GM23338 (cell line): ENCODE results near the gene OLIG1.

Source experiments
- EZH2 ChIP-seq: fragments of 200-600 bp; sonication (generic); IDR thresholded peaks from one replicate; pipeline ENCODE4 v1.8.0; 2017; ENCODE audit warnings: antibody characterized with exemption, mild to moderate bottlenecking, low read depth; ENCODE audit not compliant: unreplicated experiment
- EZH2phosphoT487 ChIP-seq: fragments of 200-600 bp; sonication (generic); IDR thresholded peaks from one replicate; pipeline ENCODE4 v1.8.1; 2018; ENCODE audit warnings: antibody characterized with exemption; ENCODE audit not compliant: unreplicated experiment
- JUNB ChIP-seq: IDR thresholded peaks from one replicate; pipeline ENCODE4 v1.6.1; 2016; ENCODE audit warnings: antibody characterized with exemption; ENCODE audit not compliant: unreplicated experiment
- POLR2AphosphoS5 ChIP-seq: IDR thresholded peaks from 2 replicates; pipeline ENCODE4 v1.6.1; 2016; ENCODE audit warnings: antibody characterized with exemption, low read depth
- REST ChIP-seq: IDR thresholded peaks from one replicate; pipeline ENCODE4 v1.6.1; 2018; ENCODE audit warnings: antibody characterized with exemption; ENCODE audit not compliant: unreplicated experiment
- STAT1 ChIP-seq: IDR thresholded peaks from one replicate; pipeline ENCODE4 v1.6.1; 2016; ENCODE audit warnings: antibody characterized with exemption; ENCODE audit not compliant: unreplicated experiment
- ZNF114 ChIP-seq: fragments of 250-450 bp; sonication (Bioruptor Pico); IDR thresholded peaks from 2 replicates; pipeline ENCODE4 v1.5.0; 2020; ENCODE audit warnings: mild to moderate bottlenecking, moderate library complexity
- ZNF331 ChIP-seq: fragments of 250-450 bp; sonication (Bioruptor Pico); IDR thresholded peaks from 2 replicates; pipeline ENCODE4 v1.5.0; 2020; ENCODE audit warnings: low read depth, mild to moderate bottlenecking, moderate library complexity
- ZNF462 ChIP-seq: fragments of 250-450 bp; sonication (Bioruptor Pico); IDR thresholded peaks from 2 replicates; pipeline ENCODE4 v1.5.0; 2020; ENCODE audit warnings: mild to moderate bottlenecking, moderate library complexity
- TF ChIP-seq, protein P1 (sequence below), 2 experiments: fragments of 200-600 bp in 1 of 2; sonication (generic) in 1 of 2; conservative IDR thresholded peaks; 2 replicates each; pipeline versions ENCODE4 v1.5.1 to v1.6.1; 2016 to 2017; ENCODE audit warnings: antibody characterized with exemption in 2 of 2, low read depth in 2 of 2, mild to moderate bottlenecking in 2 of 2, moderate library complexity in 1 of 2
- TF ChIP-seq, protein P2 (sequence below): IDR thresholded peaks from 2 replicates; pipeline ENCODE4 v1.6.1; 2016; ENCODE audit warnings: antibody characterized with exemption

DNA sequence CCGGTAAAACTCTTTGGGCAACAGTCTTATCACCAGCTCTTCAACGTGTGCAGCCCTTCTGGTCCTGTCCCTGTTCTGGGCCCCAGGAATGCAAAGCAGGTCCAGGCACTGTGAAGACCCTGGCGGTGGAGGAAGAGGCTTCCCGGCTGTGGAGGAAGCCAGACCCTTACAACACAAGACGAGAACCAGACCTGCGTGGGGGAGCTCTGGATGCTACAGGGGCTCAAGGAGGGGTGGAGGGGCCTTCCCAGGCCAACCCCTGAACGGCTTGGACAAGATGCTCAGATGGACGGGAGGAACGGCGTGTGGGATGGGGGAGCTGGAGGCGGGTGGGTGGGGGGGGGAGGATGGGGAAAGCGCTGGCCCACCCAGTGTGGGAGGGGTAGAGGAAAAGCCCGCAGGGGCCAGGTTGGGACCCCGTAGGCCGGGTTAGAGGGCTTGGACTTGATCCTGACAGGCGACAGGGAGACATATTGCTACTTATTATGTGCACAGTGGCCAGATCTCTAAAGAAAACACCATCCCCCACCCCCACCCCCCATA, 49.3 kb upstream of the OLIG1 start:
- TF ChIP-seq, protein P1, sequence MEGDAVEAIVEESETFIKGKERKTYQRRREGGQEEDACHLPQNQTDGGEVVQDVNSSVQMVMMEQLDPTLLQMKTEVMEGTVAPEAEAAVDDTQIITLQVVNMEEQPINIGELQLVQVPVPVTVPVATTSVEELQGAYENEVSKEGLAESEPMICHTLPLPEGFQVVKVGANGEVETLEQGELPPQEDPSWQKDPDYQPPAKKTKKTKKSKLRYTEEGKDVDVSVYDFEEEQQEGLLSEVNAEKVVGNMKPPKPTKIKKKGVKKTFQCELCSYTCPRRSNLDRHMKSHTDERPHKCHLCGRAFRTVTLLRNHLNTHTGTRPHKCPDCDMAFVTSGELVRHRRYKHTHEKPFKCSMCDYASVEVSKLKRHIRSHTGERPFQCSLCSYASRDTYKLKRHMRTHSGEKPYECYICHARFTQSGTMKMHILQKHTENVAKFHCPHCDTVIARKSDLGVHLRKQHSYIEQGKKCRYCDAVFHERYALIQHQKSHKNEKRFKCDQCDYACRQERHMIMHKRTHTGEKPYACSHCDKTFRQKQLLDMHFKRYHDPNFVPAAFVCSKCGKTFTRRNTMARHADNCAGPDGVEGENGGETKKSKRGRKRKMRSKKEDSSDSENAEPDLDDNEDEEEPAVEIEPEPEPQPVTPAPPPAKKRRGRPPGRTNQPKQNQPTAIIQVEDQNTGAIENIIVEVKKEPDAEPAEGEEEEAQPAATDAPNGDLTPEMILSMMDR (conservative IDR thresholded peaks at IDR 0.05; ENCODE audit: low read depth in 2 of 2), result no peak
- TF ChIP-seq EZH2 (peak; percentile 2), POLR2AphosphoS5 (no peak), ZNF331 (CRISPR knock-in tag) (no peak), EZH2phosphoT487 (no peak), JUNB (no peak), REST (no peak), ZNF462 (CRISPR knock-in tag) (no peak), ZNF114 (CRISPR knock-in tag) (no peak), STAT1 (no peak)
- TF ChIP-seq, protein P2, sequence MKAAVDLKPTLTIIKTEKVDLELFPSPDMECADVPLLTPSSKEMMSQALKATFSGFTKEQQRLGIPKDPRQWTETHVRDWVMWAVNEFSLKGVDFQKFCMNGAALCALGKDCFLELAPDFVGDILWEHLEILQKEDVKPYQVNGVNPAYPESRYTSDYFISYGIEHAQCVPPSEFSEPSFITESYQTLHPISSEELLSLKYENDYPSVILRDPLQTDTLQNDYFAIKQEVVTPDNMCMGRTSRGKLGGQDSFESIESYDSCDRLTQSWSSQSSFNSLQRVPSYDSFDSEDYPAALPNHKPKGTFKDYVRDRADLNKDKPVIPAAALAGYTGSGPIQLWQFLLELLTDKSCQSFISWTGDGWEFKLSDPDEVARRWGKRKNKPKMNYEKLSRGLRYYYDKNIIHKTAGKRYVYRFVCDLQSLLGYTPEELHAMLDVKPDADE, result no peak
